Stimulated activated CD8-positive, alpha-beta memory T cell treated with anti-CD3 and anti-CD28 coated beads, Interleukin-12 subunit alpha, Interleukin-12 subunit beta, amount 100 ng/mL, for 4 hours (primary cell): ENCODE data around the gene KDM6A.
"Not testable (repeated sequence)": the region's sequence is repeated elsewhere in the genome, so short reads cannot be mapped to it uniquely, and the experiment has no call there.

ENCODE experiments used
- DNase-seq: peaks from one replicate; pipeline ENCODE4 v3.0.0-alpha.2; 2020; ENCODE audit warnings: low read depth

The KDM6A gene

DNA sequence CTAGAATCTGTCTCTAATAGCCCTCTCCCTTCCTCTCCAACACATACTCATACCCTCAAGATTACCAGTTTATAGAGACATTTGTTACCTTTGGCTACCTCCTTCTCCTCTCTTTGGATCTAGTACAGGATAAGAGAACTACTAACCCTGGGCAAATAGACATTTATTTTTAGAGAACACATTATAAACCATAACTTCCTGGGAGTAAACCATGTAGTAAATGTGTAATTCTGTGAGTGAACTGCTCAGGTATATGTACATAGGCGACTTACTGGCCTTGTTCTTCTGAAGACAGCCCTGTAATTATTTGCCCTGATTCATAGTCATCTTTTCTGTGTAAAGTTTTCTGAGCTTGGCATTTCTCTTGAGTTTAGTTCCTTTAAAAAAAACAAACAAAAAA, 94.2 kb downstream of the KDM6A start:
- no peak for DNase-seq

DNA sequence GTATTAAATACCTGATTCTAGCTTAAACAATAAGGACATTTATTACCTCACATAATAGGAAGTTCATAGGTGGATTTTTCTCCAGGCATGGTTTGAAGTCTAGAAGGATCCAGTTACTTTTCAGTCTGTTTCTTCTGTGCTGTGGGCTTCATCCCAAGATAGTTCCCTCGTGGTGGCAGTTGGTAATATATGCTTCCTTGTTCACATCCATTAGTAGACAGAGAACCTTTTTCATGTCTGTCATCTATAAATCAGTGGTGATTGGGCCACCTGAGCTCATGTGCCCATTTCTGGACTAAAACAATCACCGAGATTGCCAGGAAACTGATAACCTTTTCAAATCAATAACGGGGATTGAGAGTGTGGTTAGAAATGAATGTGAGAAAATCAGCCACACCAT, 97.7 kb downstream of the KDM6A start:
- no peak for DNase-seq

DNA sequence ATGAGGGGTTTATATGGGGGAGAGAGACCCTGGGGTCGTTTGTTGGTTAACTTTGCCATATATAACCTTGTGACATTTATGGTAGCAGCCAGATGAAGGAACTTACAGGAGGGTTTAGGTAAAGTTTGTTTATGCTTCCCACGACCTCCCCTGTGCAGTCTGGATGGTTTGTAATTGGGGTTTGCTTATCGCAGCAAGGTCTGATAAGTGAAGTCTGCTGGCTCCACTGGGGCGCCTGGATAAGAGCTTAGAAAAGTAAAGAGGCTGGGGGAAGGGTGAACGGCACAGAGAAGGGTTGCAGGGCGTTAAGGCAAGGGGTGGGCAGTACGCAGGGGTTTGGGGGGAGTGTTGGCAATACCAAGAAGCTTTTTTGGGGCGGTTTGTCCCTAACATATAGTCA, 98.7 kb downstream of the KDM6A start:
- no peak for DNase-seq

DNA sequence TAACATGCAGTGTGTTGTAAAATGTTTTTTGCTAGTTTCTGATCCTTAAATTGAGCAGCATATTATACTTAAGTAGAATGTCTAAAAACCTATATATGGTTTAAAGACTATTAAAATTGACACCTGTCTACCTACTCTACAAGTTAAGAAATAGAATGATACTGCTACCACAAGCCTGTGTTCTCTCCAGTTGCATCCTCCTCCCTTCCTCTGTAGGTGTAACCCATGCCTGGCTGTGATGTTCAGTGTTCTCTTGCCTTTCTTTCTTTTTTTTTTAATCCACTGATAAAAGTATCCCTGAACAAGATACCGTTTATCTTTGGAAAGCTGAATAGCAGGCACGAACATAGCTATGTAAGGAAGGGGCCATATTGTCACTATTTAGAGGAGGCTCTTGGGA, 99.1 kb downstream of the KDM6A start:
- DNase-seq = no peak

DNA sequence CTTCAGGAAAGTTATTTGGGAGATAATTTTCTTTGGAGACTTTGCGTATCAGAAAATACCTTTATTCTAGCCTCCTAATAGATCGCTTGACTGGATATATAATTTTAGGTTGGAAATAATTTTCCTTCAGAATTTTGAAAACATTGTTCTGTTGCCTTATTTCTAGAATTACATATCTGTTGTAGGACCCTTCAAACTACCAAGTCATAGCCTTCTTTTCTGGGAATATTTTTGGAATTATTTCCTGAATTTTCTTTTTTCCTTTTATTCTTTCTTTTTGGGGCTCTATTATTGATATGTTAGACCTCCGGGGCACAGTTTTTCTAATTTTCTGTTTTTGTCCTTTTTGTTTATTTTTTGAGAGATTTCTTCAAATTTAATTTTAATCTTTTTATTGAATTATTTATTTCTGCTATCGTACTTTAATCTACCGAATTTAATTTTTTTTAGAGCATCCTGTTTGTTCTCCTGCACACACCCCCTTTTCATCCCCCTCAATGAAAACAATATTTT, 100.5 kb downstream of the KDM6A start:
- no peak for DNase-seq

DNA sequence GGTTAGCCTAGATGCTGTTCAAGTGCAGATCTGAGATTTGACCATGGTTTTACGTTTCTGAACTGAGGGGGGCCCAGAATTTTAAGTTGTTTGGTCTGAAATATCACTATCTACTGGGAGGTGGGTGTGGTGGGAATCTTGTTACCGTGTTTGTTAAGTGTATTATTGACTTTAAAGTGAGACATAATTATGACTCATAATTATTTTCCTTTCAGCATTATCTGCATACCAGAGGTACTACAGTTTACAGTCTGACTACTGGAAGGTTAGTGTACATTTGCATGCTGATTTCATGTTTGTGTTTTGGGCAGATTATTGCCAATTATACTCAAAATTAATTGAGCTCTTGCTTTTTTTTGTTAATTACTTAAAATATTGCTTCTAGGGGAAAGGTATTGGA, 101.5 kb downstream of the KDM6A start:
- DNase-seq = no peak

DNA sequence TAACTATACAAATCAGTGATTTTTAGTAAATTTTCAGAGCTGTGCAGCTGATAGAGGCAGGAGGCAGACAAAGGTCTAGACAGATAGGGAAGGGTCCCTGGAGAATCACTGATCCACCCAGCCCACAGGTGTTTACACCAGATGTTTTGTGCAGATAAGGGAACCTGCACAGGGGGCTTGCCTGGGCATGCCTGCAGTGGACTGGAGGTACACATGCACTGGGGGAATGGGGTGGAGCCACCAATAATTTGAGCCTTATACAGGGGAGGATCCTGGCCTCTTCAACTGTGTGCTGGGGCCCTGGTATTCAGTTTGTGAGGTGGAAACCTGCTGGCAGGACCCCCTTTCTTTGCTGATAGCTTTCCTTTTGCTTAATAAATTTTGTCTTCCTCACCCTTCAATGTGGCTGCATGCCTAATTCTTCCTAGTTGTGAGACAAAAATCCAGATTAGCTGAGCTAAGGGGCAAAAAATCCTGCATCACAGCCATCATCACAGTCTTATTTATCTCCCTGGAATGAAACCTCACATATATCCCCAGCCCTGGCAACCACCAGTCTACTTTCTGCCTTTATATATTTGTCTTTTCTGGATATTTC, 102.8 kb downstream of the KDM6A start:
- no peak for DNase-seq

DNA sequence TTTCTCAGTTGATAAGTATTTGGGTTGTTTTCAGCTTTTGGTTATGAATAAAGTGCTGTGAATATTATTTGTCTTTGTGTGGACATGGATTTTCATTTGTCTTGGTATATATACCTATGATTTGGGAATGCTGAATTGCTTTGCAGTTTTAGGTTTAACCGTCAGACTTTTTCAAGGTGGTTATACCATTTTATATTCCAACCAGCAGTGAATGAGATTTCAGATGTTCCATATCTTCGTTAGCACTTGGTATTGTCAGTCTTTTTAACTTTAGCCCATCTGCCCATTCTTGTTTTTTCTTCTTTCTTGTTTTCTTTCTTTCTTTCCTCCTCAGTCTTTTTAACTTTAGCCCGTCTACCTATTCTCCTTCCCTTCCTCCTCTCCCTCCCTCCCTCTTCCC, 106.0 kb downstream of the KDM6A start:
- DNase-seq = no peak

DNA sequence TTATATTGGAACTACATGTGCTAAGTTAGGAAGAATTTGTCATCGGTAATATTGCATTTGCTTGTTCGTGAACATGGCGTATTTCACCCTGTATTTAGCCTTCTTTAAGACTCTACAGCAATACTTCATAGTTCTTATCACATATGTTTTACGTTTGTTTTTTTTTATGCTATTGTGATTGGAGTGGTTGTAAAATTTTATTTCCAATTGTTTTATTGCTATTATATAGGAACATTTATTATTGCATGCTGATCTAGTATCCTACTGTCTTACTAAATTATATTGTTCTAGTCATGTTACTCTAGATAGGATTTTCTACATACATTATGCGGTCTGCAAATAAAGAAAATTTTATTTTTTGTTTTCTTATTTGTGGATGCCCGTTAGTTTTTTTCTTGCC, 107.4 kb downstream of the KDM6A start:
- DNase-seq = no peak

DNA sequence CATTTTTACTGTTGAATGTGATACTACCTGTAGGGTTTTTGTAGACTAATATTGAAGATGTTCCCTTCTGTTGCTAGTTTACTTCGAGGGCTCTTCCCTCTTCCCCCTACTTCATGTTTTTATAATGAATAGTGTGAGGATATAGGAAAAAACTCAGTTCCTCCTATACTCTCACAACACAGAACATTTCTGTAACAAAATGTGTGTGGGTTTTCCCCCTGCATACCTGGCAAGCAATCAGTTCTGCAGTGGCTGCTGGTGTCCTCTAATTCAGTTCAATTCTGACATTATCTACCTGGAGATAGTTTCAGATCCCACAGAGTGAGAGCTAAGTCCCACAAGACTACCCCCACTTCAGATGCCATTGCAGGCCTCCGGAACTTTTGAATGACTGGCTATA, 107.9 kb downstream of the KDM6A start:
- no peak for DNase-seq

DNA sequence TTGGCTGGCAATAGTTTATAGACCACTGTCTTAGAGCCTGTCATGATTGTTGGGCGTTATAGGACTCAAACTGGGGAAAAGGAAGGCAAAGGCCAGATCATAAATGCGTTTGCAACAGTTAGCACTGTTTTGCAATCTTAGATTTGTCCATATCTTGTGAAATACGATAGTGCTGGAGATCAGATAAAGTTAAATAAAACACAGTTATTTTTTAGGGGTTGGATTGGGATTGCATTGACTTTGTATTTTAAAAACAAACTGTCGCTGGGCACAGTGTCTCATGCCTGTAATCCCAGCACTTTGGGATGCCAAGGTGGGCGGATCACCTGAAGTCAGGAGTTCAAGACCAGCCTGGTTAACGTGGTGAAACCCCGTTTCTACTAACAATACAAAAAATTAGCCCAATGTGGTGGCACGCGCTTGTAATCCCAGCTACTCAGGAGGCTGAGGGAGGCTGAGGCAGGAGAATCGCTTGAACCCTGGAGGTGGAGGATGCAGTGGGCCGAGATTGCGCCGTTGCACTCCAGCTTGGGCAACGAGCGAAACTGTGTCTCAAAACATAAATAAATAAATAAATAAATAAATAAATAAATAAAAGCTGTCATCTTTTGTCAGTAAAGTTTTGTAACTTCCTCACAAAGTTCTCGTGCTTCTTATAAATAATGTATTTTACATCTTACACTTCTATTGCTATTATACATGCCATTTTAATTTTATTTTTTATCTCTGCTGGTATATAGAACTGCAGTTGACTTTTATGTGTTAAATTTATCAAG, 117.2 kb downstream of the KDM6A start:
- no peak for DNase-seq

DNA sequence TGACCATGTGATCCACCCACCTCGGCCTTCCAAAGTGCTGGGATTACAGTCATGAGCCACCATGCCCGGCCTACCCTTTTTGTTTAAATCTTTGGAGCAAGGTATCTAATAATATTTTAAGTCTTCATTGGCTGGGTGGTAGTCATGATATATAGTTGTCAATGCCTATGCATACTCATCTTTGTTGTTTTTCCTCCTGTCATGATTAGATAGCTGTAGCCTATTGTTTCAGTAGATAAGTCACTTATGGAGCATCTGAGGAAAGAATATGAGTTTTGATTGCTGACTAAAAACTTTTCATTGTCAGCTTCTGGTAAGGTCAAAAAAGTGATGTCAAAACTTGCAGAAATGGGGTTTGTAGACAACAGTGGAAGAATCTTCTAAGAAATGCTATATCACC, 119.8 kb downstream of the KDM6A start:
- DNase-seq = no peak

DNA sequence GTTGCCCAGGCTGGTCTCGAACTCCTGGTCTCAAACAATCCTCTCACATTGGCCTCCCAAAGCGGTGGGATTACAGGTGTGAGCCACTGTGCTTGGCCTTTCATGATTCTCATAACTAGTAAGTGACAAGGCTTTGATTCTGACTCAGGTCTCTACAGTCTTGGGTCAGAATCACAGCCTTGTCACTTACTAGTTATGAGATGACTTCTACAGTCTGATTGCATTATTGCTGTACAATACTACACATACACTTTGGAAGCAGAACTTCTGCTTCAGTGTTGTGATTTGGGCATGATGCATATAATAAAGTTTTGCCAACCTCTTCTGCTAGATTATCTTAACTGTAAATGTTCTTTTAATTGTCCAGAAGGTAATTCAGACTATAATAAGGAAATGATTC, 123.3 kb downstream of the KDM6A start:
- DNase-seq = no peak

DNA sequence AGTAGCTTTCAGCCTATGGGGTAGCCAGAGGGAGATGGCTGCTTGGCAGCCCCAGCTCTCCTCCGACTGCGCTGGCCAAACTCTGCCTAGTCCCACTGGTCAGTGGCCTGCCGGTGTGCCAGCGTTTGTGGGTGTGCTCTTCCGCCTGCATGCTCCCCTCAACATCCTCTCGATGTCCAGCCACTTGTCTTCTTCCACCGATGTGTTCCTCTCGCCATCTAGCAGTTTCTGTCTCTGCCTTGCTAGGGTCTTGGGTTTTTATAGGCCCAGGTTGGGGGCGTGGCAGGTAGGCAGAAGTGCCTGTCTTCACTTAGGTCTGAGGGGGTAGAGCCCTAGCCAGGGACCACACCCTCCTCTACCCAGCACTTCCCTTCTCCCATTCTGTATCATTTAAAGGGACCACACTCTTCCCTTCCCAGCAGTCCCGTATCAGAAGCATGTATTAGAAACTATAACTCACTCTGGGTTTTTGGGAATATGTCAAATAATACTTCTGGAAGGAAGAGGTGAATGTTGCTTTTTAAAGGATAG, 124.4 kb downstream of the KDM6A start:
- no peak for DNase-seq

DNA sequence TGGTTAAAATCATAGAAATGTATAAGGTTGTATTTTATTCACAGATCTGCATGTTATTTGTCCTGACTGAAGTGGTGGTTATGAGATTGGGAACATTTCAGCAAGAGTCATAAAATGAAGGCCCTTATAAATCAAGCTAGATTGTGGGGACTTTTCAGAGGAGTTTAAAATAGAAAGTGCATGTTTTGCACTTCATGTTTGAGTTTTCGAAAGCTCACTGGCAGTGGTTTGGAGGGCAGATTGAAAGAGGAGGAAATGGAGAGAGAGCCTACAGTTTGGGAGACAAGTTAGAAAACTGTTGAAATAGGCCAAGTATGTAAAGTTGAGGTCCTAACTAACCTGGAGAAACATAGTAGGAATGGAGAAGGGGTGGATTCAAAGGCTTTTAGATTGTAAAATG, 124.9 kb downstream of the KDM6A start:
- DNase-seq = no peak

DNA sequence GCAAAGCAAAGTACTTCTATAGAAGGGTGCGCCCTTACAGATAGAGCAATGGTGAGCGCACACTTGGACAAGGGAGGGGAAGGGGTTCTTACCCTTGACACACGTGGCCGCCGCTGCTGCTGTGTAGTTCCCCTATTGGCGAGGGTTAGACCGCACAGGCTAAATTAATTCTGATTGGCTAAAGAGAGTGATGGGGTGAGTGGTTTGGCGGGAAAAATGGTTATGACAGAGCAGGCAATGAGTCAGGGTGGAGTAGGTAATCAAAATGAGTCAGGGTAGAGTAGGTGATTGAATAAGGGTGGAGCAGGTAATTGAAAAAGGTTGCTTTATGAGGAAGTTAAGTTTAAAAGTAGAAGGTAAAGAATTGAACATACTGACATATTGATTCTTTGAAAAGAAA, 126.2 kb downstream of the KDM6A start:
- DNase-seq = not testable (repeated sequence)

DNA sequence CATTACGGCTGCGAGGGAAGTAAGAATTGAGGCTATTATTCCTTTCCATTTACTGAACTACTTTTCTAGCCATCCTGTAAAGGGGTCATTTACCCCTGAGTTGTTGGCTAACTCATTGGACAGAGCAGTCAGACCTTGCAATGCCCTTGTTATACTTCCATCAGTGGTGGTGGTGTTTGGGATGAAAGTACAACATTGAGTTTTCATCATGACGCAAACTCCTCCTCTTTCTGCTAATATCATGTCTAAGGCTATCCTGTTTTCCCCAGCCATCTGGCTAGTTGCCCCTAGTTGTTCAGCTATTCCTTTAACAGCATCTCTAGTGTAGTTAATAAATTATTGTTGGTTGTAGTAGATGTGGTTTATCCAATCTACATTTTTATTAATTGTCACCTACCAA, 126.9 kb downstream of the KDM6A start:
- not testable (repeated sequence) for DNase-seq

DNA sequence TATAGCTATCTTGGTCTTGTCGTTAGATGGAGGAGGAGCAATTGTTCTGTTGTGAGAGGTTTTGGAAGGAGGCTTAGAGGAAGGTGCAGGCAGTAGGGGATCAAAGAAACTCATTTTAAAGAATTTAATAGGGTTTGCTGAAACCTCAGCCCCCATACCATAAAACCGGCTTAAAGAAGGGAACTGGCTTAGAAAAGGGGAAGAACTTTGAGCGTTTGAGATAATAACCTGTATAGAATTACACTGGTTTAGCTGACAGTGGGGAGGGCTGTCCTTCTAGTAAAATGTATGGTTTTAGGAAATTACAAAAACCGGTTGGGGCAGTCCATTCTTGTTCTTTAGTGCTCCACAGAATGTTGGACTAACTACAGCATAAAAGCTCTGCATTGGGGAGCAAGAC, 128.1 kb downstream of the KDM6A start:
- no peak for DNase-seq

DNA sequence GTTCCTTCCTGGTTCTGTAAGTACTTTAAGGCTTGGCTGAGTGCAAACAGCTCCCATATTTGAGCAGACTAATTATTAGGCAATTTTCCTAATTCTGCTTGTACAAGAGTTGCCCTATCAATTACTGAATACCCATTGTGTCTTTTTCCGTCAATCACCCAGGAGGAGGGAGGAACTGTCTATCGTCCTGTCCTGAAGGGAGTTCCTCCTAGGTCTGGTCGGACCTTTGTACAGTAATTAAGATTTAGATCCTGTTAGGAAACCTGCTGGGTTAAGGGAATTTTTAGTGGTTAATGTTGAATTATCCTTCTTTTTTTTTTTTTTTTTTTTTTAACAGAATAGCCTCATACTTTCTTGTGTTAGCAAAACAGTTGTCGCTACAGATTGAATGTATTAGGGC, 130.1 kb downstream of the KDM6A start:
- no peak for DNase-seq

DNA sequence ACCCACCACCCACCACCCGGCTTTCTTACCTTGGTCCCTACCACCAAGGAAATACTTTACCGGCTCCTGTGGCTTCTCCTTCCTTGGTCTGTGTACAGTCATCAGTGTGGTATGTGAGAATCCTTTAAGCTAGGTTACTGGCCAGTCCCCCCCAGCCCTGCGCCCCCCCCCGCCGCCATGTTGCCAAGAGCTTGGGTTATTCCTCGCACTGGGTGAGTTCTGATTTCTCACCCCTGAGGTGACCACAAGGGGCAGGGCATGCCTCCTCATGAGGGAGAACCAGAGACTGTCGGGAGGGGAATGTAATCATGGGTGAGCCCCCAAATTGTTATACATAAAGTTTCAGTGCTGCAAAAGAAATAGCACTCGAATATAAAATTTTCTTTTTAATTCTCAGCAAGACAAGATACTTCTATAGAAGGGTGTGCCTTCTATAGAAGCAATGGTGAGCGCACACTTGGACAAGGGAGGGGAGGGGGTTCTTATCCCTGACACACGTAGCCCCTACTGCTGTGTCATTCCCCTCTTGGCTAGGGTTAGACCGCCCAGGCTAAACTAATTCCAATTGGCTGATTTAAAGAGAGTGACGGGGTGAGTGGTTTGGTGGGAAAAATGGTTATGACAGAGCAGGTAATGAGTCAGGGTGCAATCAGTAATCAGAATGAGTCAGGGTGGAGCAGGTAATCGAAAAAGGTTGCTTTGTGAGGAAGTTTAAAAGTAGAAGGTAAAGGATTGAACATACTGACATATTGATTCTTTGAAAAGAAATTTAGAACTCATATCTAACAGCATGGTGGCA, 133.2 kb downstream of the KDM6A start:
- no peak for DNase-seq

DNA sequence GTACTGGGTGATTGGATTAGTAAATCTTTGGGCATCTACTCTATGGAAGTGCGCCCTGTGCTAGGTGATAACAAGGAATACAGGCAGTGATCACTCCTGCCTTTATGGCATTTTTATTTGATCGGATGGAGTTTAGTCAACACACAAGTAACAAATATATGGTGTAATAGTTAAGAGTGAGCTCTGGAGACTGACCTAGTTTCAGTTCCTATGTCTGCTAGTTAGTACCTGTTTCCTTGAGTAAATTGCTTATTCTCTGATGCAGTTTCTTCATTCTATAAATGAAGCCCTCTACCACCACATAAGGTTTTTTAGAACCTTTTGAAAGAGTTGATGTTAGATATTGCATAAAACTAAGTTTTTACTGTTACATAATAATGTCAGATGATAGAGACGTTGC, 134.6 kb downstream of the KDM6A start:
- no peak for DNase-seq

DNA sequence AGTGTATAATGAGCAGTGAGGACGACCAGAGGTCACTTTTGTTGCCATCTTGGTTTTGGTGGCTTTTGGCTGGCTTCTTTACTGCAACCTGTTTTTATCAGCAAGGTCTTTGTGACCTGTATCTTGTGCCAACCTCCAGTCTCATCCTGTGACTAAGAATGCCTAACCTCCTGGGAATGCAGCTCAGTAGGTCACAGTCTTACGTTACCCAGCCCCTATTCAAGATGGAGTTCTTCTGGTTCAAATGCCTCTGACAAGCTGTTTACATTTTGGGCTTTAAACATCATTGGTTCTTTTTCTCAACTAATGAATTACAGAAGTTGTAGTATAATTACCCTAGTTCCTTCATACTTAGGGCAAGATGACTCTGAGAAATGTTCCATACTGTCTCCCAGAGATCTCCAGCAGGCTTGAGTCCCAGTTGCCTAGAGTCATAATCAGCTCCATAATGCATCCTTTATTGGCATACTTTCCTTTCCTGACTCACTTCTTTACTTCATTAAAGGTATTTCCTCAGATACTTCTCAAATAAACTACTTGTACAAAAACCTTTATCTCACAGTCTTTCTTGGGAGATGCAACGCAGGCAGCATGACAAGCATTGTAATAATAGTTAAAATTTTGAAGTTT, 136.5 kb downstream of the KDM6A start:
- DNase-seq = no peak
